Measurements from ENCODE around the gene HKDC1.
"Not testable (repeated sequence)": the region's sequence is repeated elsewhere in the genome, so short reads cannot be mapped to it uniquely, and the experiment has no call there.

HKDC1 gene

GRCh38 chr10:69268761-69269416 lies 48.8 kb downstream of the HKDC1 start:
- H3K4me3 ChIP-seq (ENCODE audit: low read depth, low read length) = no peak overlapping the region
- DNase-seq (ENCODE audit: low read depth) = no peak

DNA sequence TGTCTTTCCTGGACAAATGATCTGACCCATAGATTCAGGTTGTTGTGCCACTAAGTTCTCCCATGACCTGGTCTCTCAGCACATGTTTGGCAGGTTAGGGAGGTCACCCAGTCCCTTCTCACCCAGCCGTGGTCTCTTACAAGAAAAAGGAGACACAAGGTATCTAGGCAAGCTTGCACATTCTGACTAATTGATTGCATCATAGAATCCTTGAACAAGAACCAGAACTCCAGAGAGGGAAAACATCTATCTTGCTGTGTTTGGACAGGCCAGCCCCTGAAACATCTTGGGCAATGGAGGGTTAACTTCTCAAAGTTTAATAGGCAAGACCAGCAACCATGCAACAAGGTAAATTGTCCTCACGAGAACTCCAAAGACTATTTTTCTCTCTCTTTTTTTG lies 49.6 kb downstream of the HKDC1 start:
- peak; percentile 11 for DNase-seq (ENCODE audit: low read depth)
- H3K4me3 ChIP-seq (ENCODE audit: low read depth, low read length) = no peak overlapping the region

DNA sequence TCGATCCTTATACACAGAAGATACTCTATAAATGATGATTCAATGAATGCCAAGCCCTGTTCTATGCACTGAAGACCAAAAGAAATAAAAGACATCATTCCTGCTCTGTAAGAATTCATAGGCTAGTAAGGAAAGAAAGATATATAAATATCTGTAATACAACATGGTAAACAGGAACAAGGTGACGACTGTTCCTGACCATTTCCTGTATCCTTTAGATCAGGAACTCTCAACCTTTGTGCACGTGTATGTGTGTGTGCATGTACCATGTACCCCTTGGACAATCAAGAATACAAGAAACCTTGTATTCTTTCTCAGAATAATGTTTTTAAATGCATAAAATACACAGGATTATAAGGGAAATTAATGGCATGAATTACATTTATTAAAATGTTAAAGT lies 50.9 kb downstream of the HKDC1 start:
- no peak overlapping the region for H3K4me3 ChIP-seq (ENCODE audit: low read depth, low read length)

GRCh38 chr10:69272624-69273023 lies 52.5 kb downstream of the HKDC1 start:
- DNase-seq (ENCODE audit: low read depth) = no peak
- H3K4me3 ChIP-seq (ENCODE audit: low read depth, low read length) = no peak overlapping the region

More for the DNA sequence above, 50.9 kb downstream of the HKDC1 start:
- no peak for DNase-seq (ENCODE audit: low read depth)

DNA sequence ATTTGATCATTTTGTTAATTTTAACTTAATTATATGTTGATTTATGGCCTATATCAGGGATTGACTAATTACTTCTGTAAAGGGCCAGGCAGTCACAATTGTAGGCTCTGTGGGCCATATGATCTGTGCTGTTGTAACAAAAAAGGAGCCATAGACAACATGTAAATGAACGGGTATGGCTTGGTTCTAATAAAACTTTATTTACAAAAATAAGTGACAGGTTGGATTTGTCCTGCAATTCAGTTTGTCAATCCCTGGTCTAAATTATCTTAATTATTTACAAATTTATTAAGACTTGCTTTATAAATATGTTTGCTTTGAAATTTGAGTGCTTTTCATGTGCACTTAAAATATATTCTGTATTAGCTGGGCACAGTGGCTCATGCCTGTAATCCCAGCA lies 55.3 kb downstream of the HKDC1 start:
- no peak for DNase-seq (ENCODE audit: low read depth)

GRCh38 chr10:69276503-69276902 lies 56.4 kb downstream of the HKDC1 start:
- no peak overlapping the region for H3K4me3 ChIP-seq (ENCODE audit: low read depth, low read length)

More for the DNA sequence above, 55.3 kb downstream of the HKDC1 start:
- H3K4me3 ChIP-seq (ENCODE audit: low read depth, low read length) = no peak overlapping the region

DNA sequence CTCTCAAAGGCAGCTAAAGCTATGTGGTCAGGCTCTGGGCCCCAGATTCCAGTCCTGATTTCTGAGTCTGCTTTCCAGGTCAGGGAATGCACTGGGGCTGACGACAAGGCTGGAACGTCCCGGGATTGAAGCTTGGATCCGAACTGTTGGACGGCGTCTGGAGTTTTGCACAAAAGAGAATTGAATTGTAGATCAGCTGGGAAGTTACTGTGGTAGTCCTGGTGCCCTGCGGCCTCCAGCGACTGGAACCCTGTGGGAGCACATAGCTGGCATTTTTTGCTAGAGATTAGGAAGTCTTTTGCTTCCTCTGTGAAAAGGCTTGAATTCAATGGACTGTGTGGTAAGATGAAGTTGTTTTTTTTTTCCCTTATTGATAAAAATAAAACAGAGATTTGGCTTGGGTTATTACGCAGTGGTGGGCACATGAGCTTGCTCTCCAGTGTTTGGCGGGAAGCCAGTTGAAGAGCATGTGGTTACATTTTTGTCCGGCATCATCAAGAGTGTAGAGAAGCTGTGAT lies 58.4 kb downstream of the HKDC1 start, which contains the start of gene HK1:
Gene HK1, plus strand, starts transcription at position 51 of the 518 bp plus-strand sequence.
- no peak for DNase-seq (ENCODE audit: low read depth)
- H3K4me3 ChIP-seq (ENCODE audit: low read depth, low read length) = no peak within 1 kb of the TSS

More at GRCh38 chr10:69276503-69276902, 56.4 kb downstream of the HKDC1 start:
- no peak for DNase-seq (ENCODE audit: low read depth)

DNA sequence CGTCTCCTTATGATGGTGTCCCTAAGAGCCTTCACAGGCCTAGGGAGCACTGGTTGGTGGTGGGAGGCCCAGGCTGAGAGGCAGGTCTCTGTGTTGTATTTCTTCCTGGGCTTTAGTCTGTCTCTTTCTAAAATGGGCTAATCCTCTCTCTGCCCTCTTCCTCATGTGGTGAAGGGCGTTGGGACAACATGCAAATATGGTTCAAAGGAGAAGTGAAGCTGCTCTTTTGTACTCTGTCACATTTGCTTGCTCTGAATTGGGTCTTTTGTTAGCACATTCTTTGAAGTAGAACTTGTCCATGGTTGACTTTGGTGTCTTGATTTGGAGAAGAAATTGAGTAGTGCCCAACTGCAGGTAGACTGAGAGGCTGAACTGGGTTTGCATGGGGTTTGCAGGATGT lies 59.0 kb downstream of the HKDC1 start:
- no peak overlapping the region for H3K4me3 ChIP-seq (ENCODE audit: low read depth, low read length)
- DNase-seq (ENCODE audit: low read depth) = no peak

GRCh38 chr10:69281507-69282413 lies 61.6 kb downstream of the HKDC1 start:
- no peak overlapping the region for H3K4me3 ChIP-seq (ENCODE audit: low read depth, low read length)
- no peak for DNase-seq (ENCODE audit: low read depth)

- DNase-seq (ENCODE audit: low read depth) = not testable (repeated sequence)
Observed at GRCh38 chr10:69284402-69284801, 64.3 kb downstream of the HKDC1 start.

GRCh38 chr10:69285699-69286098 lies 65.6 kb downstream of the HKDC1 start:
- no peak overlapping the region for H3K4me3 ChIP-seq (ENCODE audit: low read depth, low read length)
- no peak for DNase-seq (ENCODE audit: low read depth)

More at GRCh38 chr10:69284402-69284801, 64.3 kb downstream of the HKDC1 start:
- H3K4me3 ChIP-seq (ENCODE audit: low read depth, low read length) = not testable (repeated sequence)

GRCh38 chr10:69287181-69287580 lies 67.0 kb downstream of the HKDC1 start:
- no peak overlapping the region for H3K4me3 ChIP-seq (ENCODE audit: low read depth, low read length)
- DNase-seq (ENCODE audit: low read depth) = no peak

- no peak for DNase-seq (ENCODE audit: low read depth)
Observed at GRCh38 chr10:69290993-69291392, 70.9 kb downstream of the HKDC1 start.

GRCh38 chr10:69292459-69292858 lies 72.3 kb downstream of the HKDC1 start:
- no peak for DNase-seq (ENCODE audit: low read depth)
- H3K4me3 ChIP-seq (ENCODE audit: low read depth, low read length) = no peak overlapping the region

More at GRCh38 chr10:69290993-69291392, 70.9 kb downstream of the HKDC1 start:
- H3K4me3 ChIP-seq (ENCODE audit: low read depth, low read length) = no peak overlapping the region

GRCh38 chr10:69295027-69295636 lies 75.0 kb downstream of the HKDC1 start:
- DNase-seq (ENCODE audit: low read depth) = no peak
- H3K4me3 ChIP-seq (ENCODE audit: low read depth, low read length) = no peak overlapping the region

DNA sequence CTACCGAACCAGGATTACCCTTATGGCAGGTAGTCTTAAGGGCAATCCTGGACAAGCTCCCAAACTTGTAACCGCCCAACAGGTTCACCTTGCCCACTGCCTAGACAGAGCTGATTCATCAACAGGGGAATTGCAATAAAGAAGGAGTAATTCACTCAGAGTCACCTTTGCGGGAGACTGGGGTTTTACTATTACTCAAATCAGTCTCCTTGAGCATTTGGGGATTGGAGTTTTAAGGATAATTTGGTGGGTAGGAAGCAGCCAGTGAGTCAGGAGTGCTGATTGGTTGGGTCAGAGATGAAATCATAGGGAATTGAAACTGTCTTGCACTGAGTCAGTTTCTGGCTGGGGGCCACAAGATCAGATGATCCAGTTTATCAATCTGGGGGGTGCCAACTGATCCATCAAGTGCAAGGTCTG lies 83.5 kb downstream of the HKDC1 start:
- H3K4me3 ChIP-seq (ENCODE audit: low read depth, low read length) = no peak overlapping the region
- DNase-seq (ENCODE audit: low read depth) = no peak

- no peak overlapping the region for H3K4me3 ChIP-seq (ENCODE audit: low read depth, low read length)
- no peak for DNase-seq (ENCODE audit: low read depth)
Observed at GRCh38 chr10:69306421-69306820, 86.3 kb downstream of the HKDC1 start.

DNA sequence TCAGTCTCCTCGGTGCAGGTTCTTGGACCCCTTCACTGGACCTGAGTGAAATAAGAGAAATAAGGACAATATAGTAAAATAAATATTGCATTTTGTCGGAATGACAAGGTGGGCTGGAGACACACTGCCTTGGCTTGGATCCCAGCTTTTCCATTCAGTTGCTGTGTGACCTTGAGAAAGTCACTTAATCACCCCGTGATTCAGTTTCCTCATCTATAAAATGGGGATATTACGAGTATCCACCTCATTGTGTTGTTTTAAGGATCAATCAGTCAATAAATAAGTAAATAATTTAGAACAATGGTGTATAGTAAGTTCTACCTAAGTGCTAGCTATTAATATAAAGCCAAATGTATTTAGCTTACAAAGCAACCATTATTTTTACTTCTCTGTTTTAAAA lies 87.3 kb downstream of the HKDC1 start:
- no peak overlapping the region for H3K4me3 ChIP-seq (ENCODE audit: low read depth, low read length)
- no peak for DNase-seq (ENCODE audit: low read depth)

DNA sequence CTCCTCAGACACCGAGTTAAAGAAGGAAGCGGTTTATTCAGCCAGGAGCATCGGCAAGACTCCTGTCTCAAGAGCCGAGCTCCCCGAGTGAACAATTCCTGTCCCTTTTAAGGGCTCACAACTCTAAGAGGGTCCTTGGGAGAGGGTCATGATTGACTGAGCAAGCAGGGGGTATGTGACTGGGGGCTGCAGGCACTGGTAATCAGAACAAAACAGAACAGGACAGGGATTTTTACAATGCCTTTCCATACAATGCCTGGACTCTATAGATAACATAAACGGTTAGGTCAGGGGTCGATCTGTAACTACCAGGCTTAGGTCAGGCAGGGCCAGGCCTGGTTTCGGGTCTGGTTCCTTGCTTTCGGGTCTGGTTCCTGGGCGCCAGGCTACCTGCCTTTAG lies 88.2 kb downstream of the HKDC1 start:
- H3K4me3 ChIP-seq (ENCODE audit: low read depth, low read length); DNase-seq (ENCODE audit: low read depth): not testable (repeated sequence)

- no peak overlapping the region for H3K4me3 ChIP-seq (ENCODE audit: low read depth, low read length)
- no peak for DNase-seq (ENCODE audit: low read depth)
Observed at GRCh38 chr10:69311309-69311708, 91.2 kb downstream of the HKDC1 start.

Data from skeletal muscle cell (primary cell).